ENCODE results near the gene CHCHD6. TPM values are rescaled to one million over a fixed set of nuclear protein-coding genes. Genes with fewer than 3 reads are reported as not detected.

Gene CHCHD6
- total RNA-seq, 1 donor from 2014 or later: 38.2 TPM

DNA sequence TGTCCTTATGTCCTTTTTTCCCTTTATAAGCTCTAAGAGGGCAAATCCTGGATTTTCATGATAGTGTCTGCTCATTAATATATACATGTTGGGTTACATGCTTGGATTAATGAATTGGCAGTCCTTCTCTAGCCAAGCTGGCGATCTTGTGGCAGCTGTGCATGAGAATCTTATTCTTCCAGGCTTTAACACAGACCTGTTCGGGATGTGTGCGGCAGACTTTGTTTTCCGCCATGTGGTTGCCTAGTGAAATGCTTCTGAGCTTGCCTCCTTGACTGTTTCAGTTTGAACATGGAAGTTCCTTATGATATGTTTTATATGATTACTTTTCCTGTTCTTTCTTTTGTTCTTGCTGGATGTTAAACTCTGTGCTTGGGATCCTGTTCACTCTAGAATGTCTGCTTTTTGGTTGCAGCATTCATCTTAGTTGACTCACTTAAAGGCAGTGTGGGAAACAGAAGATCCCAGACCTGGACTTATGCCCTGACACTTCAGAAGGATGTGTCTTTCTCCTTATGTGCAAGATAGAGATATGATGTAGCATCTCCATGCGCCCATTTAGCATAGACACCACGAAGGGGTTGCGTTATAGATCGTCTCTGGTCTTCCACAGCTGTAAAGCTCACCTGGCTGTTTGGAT, 7.2 kb downstream of the CHCHD6 start:
- no peak for DNase-seq (ENCODE audit: low read depth)
- TF ChIP-seq, protein P1, sequence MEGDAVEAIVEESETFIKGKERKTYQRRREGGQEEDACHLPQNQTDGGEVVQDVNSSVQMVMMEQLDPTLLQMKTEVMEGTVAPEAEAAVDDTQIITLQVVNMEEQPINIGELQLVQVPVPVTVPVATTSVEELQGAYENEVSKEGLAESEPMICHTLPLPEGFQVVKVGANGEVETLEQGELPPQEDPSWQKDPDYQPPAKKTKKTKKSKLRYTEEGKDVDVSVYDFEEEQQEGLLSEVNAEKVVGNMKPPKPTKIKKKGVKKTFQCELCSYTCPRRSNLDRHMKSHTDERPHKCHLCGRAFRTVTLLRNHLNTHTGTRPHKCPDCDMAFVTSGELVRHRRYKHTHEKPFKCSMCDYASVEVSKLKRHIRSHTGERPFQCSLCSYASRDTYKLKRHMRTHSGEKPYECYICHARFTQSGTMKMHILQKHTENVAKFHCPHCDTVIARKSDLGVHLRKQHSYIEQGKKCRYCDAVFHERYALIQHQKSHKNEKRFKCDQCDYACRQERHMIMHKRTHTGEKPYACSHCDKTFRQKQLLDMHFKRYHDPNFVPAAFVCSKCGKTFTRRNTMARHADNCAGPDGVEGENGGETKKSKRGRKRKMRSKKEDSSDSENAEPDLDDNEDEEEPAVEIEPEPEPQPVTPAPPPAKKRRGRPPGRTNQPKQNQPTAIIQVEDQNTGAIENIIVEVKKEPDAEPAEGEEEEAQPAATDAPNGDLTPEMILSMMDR (conservative IDR thresholded peaks at IDR 0.05; ENCODE audit: low read depth, low read length): no peak
- H3K4me3 ChIP-seq (ENCODE audit: low read depth, low read length): no peak overlapping the region

DNA sequence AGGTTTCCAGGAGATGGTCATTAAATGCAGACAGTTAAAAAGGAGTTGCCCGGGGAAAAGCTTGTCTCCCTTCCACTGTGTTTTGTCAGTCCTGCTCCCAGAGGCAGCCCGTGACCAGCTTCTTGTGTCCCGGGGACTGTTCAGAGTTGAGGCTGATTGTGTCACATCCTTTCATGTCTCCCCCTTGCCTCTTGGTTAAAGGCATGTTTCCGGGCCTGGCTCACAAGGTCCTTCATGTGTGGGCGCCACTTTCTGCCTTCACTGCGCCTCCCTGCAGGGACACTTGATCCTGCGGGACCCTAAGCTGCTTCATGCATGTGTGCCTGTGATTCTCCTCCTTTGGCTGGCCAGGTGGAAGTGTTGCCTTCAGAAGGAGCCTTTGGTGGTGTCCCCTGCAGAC, 9.2 kb downstream of the CHCHD6 start:
- TF ChIP-seq, protein P1 (conservative IDR thresholded peaks at IDR 0.05; ENCODE audit: low read depth, low read length): no peak
- no peak overlapping the region for H3K4me3 ChIP-seq (ENCODE audit: low read depth, low read length)
- DNase-seq (ENCODE audit: low read depth): no peak

DNA sequence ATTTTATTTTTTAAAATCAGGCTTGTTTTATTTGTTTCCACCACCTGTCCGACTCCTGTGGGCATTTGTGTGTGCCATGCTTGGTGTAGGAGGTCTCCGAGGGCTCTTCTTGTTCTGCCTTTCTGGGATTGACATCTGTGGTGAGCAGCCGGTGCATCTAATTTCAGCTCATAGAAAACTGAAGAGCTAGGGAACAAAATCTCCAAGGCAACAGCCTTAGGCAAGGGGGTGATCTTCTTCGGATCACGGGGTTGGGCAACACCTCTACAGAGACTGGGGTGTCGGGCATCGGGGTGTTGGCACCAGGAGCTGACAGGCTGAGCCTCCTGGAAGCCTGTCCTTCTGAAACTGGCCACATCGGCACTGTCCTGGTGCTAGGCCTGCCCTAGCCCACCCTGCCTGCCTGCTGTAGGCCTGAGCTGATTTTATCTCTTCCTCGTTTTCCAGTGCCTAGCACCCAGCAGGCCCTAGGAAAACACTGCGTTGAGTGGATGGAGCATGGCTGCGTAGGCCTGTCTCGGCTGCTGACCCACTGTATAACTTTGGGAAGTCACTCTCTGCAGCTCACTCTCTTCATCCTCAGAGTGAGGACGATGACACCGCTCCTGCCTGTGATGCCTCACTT, 10.3 kb downstream of the CHCHD6 start:
- no peak overlapping the region for H3K4me3 ChIP-seq (ENCODE audit: low read depth, low read length)
- TF ChIP-seq, protein P1 (conservative IDR thresholded peaks at IDR 0.05; ENCODE audit: low read depth, low read length): no peak
- no peak for DNase-seq (ENCODE audit: low read depth)

DNA sequence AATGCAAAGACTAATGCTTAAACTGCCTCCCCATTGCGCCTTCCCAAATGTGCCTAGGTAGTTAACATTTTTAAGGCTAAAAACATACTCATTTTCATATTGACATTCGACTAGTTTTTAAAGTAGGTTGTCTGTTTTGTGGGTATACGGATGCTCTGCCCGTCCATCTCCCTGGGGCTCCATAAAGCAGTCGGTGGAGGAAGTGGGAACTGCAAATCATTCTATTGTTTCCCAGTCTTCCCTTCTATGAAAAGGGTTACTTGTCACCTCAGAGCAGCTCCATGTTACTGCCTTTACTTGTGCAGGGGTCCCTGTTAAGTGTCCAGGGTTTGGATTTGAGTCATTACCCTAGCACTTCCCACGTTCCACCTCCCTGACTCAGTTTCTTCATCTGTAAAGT, 10.9 kb downstream of the CHCHD6 start:
- no peak for DNase-seq (ENCODE audit: low read depth)
- TF ChIP-seq, protein P1 (conservative IDR thresholded peaks at IDR 0.05; ENCODE audit: low read depth, low read length): no peak
- H3K4me3 ChIP-seq (ENCODE audit: low read depth, low read length): no peak overlapping the region

DNA sequence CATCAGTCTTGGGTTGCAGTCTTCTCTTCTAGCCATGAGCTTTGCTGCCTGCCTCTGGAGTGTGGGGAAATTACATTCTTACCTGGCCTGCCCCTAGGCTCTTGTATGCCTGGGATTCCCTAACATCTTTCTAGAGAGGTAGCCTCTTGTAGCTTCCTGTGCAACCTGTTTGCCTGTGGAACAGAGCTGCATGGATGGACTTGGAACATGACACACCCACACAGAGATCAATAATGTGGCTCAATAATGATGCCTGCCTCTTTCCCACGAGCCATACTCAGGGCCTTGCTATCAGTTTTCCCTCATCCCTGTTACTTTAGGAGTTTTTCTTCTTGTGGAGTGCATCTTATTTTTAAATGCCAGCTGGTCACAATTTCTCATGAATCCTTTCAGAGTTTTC, 11.4 kb downstream of the CHCHD6 start:
- no peak for DNase-seq (ENCODE audit: low read depth)
- TF ChIP-seq, protein P1 (conservative IDR thresholded peaks at IDR 0.05; ENCODE audit: low read depth, low read length): no peak
- no peak overlapping the region for H3K4me3 ChIP-seq (ENCODE audit: low read depth, low read length)

DNA sequence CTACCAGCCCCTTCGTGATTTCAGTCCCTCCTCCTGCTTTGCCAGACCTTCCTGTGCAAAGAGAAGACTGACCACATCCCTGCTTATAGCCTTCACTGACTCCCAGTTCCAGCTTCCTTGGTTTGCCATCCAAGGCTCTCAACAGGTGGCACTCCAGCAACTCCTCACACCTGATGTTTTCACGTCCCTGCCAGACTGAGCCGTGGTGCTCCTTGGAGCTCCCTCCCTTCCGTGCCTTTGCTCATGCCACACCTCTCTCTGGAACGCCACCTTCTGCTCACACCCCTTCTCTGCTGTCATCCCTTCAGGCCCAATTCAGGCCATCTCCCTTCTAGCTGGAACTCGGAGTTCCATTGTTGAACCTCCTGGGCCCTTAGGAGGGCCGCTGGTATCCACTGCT, 12.0 kb downstream of the CHCHD6 start:
- DNase-seq (ENCODE audit: low read depth): no peak
- TF ChIP-seq, protein P1 (conservative IDR thresholded peaks at IDR 0.05; ENCODE audit: low read depth, low read length): no peak
- no peak overlapping the region for H3K4me3 ChIP-seq (ENCODE audit: low read depth, low read length)
